GM18526 (cell line): ENCODE measurements around the gene PTPRN2.

ENCODE experiments used
- POLR2A ChIP-seq: IDR thresholded peaks from 3 replicates; pipeline ENCODE4 v1.6.1; 2011; ENCODE audit not compliant: insufficient read length; ENCODE audit errors: extremely low read depth

The PTPRN2 gene

DNA sequence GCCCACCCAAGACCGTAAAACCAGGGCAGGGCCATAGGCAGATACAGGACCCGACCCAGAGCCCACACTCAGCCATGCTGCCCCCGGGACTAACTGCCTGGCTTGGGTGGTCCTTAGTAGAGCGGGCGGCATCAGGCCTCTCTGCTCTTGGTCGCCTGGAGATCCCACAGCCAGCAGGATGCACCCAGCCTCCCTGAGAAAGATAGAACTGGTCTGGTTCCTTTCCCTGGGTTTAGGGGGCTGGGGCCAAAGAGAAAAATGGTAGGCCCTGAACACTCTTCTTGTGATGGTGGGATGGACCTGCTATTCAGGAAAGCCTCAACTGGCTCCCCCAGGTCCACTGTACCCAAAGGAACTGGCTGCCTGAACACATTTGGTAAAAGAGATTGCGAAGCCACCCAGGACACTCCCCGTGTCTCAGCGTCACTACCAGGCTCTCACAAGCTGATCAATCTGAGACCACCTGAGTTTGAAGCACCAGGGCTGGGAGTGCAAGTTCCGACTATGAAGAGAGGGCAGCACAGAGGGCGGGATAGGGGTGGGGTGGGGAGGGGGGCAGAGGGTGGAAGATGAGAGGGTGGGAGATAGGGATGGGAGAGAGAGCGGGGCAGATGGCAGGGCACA lies 659.3 kb downstream of the PTPRN2 start:
- no peak for TF ChIP-seq POLR2A

GRCh38 chr7:157927313-157927925 lies 660.2 kb downstream of the PTPRN2 start:
- TF ChIP-seq POLR2A = no peak

- no peak for TF ChIP-seq POLR2A
These were observed 661.0 kb downstream of the PTPRN2 start for GRCh38 chr7:157926521-157927150.

DNA sequence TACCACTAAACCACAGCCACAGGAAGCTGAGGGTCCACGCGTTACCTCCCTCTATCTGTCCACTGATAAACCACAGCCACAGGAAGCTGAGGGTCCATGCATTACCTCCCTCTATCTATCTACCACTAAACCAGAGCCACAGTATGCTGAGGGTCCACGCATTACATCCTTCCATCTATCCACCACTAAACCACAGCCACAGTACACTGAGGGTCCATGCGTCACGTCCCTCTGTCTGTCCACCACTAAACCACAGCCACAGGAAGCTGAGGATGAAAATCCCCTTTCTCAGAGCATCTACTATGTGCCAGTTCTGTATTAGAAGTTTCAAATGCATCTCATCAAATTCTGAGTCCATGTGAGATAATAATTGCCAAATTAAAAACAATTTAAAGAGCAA lies 661.5 kb downstream of the PTPRN2 start:
- no peak for TF ChIP-seq POLR2A

GRCh38 chr7:157925383-157925875 lies 662.2 kb downstream of the PTPRN2 start:
- TF ChIP-seq POLR2A = no peak

DNA sequence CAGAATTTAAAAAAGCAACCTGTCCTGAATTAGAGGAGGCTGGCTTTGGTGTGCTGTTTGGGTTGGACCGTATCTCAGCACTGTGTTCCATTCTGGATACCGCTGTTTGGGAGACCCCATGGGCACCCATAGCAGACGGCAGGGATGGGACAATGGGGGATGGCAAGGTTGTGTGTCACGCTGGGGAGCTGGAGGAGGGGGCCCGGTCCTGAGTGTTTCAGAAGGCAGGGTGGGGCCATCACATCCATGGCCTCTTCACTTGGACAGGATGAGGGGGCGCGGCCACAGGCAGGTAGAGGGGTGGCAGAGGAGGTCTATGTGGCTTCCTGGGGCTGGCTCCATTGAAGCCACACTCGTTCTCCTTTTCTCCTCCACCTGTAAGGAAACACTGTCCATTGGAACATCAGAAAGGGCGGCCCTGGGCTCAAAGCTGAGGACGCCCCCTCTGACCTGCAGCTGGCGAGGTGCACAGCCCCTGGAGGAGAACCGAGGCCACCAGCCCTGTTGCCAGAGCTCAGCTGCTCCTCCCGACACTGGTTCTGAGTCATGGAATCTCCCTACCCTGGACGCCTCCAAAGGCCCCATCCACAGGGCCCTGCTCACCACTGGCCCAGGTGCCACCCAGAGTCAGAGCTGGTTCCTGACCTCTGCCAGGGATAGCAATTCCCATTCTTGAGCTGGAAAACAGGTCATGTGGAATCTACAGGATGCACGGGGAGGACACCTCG lies 663.6 kb downstream of the PTPRN2 start:
- no peak for TF ChIP-seq POLR2A

GRCh38 chr7:157922576-157922975 lies 665.0 kb downstream of the PTPRN2 start:
- TF ChIP-seq POLR2A = no peak

- no peak for TF ChIP-seq POLR2A
These were observed 669.1 kb downstream of the PTPRN2 start for GRCh38 chr7:157918326-157919080.

GRCh38 chr7:157916946-157917640 lies 670.5 kb downstream of the PTPRN2 start:
- TF ChIP-seq POLR2A = no peak

GRCh38 chr7:157910446-157910845 lies 677.2 kb downstream of the PTPRN2 start:
- no peak for TF ChIP-seq POLR2A

DNA sequence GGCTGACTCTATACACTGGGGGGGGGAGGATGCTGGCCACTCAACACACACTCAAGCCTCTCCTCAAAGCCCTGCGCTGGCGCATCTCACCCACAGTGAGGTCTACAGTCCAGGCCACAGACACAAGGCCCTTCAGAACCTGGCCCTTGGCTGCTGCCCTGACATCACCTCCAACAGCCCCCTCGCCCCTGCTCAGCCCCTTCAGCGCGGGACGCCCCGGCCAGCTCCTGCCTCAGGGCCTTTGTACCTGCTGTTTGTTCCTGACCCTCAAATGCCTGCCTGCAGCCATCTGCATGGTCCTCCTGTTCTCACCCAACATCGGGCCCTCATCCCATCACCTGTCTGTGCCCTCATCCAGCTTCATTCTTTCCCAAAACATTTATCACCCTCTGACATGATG lies 678.3 kb downstream of the PTPRN2 start:
- no peak for TF ChIP-seq POLR2A

DNA sequence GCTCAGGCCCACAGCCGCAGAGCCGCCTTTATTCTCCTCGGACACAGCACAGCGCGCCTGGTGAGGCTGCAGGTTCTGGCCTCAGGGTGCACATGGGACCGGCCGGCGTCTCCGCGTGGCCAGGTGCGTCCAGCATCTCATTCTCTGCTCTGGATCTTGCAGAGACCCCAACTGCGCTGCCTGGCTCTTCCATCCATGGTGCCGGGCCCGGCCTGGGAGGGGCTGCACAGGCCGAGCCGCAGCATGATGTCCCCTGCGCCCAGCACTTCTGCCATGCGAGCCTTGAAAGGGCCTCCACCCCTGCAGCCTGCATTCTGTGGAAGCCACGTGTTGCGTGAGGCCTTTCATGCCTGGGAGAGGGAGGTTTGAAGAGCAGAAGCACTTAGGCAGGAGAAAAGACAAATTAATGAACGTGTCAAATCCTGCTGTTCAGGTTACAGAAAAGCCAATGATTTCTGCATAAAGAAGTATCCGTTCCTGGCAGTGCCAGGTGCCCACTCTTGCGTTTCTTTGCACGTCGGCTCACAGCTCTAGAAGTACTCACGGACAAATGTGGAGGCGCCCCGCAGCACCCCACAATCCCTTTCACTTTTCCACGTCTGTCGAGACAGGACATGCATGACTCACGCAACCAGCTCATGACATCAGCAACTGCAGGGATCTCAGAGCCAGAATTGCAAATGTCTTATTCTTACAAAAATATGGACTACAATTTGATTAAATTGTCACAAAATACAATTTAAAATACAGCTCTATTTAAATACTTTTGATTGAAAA lies 679.4 kb downstream of the PTPRN2 start:
- TF ChIP-seq POLR2A = no peak

DNA sequence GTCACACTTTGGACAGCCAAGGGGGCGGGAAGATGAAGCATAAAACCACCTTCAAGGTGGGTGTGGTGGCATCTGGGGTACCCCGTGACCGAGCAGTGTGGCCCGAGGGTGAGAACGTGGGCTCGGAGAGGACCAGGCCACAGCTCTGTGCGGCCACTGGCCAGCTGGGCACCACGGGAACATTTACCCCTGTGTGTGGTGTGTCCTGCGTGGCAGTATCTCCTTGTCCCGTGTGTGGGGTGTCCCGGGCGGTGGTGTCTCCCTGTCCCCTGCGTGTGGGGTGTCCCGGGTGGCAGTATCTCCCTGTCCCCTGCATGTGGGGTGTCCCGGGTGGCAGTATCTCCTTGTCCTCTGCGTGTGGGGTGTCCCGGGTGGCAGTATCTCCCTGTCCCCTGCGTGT lies 680.5 kb downstream of the PTPRN2 start:
- no peak for TF ChIP-seq POLR2A

GRCh38 chr7:157906583-157906982 lies 681.0 kb downstream of the PTPRN2 start:
- TF ChIP-seq POLR2A = no peak
